Inflammatory macrophage treated with lipopolysaccharide for 4 hours (primary cell): ENCODE data around the gene B9D1.

Experiments
- DNase-seq: peaks from one replicate; pipeline ENCODE4 v3.0.0-alpha.2; 2020

The B9D1 gene

DNA sequence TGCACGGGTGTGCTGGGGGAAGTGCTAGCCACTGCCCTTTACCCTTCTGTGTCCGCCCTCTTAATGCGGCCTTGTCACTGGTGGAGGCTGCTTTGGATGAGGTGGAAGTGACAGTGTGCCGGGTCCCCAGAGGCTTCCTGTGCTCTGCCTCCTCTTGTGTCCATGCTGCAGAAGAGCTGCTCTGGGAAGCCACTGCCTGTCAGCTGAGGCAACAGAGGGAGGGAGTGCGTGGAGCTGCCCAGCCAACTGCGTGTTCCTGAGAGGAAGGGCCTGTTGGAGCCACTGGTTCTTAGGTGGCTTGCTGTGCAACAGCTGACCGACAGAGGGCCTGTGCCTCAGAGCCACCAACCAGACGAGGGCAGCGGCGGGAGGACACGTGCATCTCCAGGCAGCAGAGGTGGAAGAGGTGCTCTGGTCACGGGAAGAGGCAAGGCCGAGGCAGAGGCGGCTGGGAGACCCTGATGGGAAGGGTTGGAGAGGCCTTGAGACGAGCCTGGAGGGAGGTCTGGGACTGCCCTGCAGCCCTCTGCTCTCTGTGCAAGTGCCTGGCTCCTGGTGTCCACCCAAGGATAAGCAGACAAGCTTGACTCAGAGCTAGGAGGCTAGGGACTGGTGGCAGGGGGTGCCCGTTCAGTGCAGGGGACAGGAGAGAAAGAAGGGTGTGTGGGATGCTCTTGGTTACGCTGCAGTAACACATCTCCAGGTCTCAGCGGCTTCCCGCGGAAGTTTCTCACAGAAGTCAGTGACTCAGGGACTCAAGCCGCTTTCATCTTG lies 25.4 kb downstream of the B9D1 start:
- no peak for DNase-seq

DNA sequence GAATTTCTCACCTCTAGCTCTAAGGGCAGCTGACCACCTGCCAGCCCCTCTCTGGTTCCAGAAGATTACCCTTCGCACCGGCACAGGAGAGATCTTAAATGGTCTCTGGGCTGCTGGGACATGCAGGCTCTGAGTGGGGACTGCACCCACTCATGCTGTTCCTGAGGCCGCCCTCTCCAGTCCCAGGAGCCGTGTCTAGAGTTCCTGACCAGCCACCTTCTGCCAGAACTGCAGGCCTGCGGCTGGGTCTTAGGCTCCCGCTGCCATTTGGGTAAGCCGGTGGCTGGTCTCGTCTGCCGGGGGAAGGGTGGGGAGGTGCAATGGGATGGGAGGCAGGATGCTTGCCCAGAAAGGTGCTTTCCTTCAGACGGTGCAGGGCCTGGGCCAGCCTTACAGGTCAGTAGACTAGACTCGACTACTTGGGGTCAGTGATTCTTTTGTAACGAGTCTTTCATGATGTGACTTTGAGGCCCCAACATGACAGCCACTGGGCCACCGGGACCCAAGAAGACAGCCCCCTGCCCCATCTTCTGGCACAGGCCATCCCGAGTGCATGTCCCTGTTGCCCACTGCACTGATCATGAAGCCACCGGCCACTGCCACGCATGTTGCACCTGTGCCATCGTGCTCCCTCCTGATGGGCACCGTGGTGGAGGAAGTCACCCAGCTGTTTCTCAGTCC lies 26.4 kb downstream of the B9D1 start:
- no peak for DNase-seq

DNA sequence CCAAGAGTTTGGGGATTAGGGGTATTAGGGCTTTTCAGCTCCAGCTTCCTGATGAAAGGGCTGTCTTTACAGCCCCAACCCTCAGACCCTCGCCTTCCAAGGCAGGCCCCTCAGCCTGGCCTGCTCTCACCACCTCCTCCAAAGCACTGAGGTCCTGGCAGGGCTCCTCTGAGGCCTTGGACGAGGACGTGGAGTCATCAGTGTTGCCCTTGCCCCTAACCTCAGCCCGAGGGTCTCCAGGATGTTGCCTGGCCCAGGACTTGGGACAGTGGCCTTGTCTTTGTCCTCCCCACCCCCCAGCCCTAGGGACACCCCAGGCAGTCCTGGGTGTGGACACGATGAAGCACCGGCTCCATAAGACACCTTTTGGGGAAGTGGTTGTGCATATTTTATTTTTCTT lies 28.2 kb downstream of the B9D1 start:
- no peak for DNase-seq

DNA sequence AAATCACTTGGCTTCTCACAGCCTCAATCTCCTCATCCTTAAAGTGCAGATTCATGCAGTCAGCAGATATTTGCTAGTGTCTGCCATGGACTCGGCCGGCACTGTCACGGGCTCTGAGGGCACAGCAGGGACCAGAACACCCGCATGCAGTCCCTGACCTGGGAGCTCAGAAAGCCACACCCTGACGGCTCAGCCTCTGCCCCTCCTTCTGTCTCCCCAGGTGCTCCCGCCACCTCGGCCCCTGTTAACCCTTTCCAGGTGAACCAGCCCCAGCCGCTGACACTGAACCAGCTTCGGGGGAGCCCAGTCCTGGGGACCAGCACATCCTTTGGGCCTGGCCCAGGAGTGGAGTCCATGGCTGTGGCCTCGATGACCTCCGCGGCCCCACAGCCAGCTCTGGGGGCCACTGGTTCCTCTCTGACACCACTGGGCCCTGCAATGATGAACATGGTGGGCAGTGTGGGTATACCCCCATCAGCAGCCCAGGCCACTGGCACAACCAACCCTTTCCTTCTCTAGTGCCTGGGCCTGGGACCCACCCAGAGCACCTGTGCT lies 28.7 kb downstream of the B9D1 start:
- DNase-seq = no peak

DNA sequence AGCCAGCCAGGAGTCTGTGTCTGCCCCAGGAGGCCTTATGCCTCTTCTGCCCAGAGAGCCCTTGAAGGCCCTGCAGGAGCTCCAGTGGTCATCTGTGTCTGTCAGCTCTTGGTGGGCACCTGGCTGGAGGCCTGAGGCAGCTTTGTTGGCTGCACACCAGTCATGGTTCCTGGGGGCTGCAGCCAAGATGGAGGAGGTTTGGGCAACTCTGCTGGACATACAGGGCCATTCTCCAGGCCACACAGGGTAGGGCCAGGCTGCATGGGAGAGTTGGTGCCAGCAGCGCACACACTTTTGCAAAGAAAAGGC lies 29.4 kb downstream of the B9D1 start:
- DNase-seq = no peak

DNA sequence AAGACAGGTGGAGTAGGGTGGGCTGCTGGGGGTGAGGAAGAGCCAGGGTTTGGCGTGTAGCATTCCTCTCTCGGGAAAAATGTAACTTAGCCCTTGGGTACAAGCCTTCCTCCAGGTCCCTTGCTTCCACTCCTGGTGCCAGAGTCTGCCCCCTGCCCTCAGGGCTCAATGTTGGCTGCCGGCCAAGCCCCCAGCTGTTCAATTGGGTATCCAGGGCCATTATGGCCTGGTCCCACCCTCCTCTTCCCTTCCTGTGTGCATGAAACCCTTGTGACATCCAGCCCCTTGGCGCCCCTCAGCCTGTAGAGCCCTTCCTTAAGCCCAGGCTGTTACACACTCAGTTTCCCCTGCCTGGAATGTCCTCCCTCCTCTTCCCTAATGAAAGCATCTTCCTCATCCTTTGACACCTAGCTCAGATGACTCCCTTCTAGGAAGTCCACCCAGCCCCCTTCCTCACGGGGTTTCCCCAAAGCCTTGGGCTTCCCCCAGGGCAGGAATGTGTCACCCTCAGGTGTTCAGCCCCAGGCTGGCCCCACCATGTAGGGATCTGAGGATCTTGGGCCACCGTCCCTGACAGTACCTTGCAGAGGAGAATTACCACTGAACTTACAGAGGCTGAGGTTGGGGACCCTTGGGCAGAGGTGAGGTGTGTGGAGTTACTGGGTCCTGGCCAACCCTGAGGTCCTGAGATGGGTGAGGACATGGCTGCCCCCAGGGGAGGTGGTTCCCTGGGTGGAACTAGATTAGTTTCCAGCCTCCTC lies 30.0 kb downstream of the B9D1 start:
- no peak for DNase-seq

DNA sequence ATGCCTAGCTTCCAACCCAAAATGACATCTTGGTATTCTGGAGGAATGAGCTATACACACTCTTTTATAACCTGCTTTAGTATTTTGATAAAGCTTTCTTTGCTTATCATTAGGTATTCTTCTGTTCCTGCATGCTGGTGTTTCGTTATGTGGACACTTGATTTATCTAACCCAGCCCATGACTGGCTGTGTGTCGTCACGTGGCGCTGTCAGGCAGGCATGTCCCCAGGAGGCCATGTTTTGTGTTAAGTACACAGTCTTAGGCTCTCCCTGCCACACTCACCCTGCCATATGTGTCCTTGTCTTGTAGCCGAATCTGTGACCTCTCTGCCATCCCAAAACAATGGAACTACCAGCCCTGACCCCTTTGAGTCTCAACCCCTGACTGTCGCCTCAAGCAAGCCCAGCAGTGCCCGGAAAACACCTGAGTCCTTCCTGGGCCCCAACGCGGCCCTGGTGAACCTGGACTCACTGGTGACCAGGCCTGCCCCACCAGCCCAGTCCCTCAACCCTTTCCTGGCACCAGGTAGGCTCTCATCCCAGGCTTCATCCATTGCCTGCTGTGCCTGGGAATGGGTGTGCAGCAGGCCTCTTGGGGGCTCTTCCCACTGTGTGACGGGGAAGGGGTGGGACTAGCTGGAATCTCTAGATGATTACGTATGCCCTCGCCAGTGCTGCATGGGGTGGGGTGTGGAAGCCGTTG lies 30.8 kb downstream of the B9D1 start:
- DNase-seq = no peak

DNA sequence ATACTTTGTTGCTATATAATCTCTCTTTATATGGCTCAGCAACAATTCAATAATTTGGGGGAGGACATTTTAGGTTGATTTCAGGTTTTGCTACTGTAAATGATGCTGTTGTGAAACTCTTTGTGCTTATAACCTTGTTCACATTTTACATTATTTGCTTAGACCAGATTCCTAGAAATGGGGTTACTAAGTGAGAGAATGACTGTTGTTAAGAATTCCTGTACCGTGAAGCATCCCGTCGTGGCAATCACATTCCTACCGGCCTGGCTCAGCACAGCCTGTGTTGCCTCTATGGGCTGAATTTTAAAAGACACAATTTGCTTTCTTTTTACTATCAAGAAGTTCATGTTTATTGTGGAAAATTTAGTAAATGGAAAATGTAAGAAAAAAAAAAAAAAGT lies 31.4 kb downstream of the B9D1 start:
- DNase-seq = no peak

DNA sequence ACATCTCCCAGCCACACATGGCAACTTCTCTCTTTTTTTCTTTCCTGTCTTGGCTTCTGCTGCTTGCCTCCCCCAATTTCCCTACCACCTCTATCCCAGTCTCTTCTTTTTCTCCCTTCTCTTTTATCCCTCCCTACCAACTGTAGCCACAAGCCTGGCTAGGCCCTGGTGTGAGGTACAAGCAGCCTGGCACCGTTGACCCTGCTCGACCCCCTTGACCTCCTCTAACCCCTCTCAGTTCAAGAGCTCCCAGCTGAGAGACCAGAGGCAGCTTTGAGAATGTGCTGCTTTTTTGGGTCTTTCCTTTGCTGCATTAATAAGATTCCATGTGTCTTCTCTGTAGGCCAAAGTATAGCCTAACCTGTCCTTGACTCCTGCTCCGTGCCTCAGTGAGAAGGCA lies 32.3 kb downstream of the B9D1 start:
- no peak for DNase-seq

DNA sequence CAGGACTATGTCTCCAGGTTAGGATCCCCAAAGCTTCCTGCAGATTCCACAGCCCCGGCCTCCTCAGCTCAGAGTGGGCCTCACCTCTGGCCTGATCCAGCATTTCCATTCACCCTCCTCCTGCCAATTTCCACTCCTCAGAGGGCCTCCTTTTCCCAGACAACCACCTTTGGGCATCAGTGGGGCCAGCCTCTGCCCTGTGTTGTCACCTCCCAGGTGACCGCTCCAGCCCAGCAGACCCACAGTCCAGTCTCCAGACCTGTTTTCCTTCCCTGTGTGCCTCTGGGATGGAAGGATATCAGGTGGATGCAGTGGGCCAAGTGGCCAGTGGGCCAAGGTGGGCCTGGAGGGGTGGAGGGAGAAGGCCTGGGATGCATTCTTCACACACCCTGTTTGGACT lies 32.7 kb downstream of the B9D1 start:
- DNase-seq = no peak

DNA sequence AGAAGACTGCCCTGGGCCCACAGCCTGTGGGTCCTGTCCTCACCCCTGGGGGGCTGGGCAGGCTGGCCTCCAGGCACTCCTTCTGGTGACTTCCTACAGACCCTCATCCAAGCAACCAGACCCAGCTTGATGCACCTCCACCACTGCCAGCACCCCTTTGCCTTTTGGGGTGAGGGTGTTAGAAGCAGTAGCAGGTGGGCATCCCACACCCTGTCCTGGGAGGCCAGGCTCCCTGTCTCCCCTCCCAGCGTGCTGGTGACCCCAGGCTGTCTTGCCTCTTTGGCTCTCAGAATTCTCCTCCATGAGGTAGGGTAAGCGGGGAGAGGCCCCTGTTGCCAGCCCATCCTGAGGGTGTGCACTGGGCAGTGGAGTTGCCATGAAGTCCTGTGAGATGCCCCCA lies 33.4 kb downstream of the B9D1 start:
- DNase-seq = no peak

DNA sequence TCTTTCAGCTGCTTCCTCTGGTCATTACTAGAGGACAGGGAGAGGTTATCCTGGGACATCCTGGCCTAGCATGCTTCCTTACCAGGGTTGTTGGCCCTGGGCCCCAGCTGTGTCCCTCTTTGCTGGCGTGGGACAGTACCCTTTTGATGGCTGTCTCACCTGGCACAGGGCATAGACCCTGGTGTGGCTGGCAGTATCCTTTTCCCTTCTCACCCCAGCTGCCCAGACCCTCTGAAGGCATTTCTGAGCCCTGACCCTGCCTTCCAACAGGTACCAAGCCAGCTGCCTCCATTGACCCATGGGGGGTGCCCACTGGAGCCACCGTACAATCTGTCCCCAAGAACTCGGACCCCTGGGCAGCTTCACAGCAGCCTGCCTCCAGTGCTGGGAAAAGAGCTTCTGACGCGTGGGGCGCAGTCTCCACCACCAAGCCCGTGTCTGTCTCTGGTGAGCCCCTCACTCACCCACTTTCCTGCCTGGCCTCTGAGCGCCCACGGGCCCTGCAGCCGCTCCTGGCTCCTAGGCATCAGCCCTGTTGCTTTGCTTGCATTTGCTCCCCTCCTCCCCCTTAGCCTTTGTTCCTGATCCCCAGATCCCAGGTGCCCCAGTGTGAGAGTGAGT lies 34.0 kb downstream of the B9D1 start:
- no peak for DNase-seq

DNA sequence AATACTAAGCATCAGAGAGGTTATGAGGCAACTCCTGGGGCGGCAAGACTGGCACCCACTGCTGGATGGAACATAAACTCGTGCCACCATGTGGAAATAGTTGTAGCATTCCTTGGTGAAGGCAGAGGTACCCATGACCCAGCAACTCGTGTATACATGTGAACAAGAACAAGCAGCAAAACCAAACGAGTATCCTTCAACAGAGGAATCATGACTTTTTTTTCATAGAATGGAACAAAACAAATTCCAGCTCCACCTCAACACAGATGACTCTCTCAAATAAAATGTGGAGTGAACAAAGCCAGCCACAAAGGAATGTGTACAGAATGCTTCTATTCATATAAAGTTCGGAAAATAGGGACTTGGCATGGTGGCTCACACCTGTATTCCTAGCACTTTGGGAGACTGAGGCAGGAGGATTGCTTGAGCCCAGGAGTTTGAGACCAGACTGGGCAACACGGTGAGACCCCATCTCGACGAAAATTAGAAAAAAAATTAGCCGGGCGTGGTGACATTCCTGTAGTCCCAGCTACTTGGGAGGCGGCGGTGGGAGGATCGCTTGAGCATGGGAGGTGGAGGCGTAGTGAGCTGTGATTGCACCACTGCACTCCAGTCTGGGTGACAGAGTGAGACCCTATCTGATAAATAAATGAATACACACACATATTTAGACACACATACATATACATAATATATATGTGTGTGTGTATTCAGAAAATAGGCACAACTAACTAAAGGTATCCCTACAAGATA lies 35.3 kb downstream of the B9D1 start:
- DNase-seq = no peak

DNA sequence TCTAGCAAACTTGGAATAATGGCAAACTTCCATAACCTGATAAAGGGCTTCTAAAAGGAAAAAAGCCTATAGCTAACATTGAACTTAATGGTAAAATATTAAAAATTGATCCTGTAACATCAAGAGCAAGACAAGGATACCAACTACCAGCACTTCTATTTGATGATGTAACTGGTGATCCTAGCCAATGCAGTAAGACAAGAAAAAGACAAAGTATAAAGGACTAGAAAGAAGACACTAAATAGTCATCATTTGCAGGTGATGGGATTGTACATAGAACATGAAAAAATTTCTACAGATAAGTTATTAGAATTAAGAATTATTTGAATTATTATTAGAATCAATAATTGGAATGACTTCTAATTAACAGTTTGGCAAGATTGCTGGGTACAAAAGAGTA lies 37.0 kb downstream of the B9D1 start:
- no peak for DNase-seq

DNA sequence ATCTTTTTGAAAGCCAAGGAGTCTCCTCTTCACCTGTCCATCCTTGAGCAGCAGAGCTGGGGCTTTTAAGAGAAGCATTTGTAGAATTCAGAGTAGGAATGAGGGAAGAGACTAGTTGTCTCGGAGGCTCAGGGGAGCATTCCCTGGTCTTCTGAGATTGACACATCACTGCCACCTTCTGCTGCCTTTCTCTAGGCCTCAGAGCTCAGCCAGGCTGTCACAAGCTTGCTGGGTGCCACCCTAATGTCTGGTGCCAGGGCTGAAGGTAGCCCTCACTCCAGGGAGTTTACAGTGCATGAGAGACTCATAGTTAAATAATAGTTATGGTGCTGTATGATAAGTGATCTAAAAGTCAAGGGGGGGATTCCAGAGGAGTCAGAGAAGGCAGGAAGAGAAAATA lies 39.7 kb downstream of the B9D1 start:
- no peak for DNase-seq

DNA sequence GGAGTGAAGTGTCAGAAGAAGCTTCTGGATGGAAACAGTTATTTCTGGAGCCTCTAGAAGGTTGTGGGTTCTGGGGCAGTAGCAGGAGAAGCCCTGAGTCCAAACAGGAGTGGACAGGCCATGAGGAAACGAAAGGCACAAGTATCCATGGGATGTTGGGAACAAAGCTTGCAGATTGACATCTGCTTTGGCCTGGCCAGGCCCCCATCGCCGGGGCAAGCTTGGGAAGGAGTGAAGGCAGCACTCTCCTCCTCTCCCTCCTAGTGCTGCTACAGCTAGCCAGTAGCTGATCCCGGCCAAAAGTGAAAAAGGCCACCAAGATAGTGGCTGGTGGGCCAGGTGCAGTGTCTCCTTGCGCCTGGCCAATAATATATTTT lies 40.4 kb downstream of the B9D1 start:
- no peak for DNase-seq

DNA sequence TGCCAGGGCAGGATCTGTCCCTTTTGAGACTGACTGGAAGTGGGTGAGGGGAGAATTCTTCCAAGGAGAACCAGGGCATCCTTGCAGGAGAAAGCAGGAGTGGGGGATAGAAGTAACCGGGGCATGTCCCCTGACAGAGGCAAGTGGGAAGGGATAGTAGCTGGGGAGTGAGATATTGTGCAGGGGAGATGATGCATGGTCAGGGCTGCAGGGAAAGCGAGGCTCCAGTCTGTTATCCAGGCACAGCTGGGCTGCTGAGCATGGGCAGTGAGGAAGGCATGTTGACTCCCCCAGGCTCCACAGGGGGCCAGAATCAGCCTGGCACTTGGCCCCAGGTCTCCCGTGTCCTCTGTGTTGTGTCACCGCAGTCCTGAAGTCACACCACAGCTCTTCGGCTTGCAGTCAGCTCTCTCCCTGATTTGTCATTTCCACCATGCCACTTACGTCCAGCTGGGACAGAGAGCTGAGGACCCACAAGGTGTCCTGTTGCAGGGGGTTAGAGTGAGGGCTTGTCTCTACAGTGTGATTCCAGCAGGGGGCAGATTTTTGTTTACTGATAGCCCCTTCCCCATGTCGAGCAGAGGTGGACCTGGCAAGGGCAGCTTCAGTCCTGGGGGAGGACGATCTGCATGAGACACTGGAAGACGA lies 40.9 kb downstream of the B9D1 start:
- no peak for DNase-seq

DNA sequence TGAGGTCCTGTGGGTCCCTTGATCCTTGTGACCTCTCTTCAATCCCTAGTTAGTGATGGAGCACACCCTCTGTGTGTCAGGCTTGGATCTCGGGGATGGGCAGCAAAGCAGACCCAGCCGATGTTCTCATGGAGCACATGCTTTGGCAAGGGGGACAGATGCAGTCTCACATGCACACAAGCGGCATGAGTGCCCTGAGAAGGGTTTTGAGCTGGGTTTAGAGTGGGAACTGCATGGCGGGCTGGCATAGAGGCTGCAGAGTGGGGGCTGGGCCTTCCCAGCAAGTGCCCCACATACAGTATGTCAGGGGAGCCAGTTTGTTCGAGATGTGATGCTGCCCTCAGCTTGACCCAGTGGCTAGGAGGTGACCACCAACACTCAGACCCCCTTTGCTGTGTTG lies 41.6 kb downstream of the B9D1 start:
- DNase-seq = no peak

DNA sequence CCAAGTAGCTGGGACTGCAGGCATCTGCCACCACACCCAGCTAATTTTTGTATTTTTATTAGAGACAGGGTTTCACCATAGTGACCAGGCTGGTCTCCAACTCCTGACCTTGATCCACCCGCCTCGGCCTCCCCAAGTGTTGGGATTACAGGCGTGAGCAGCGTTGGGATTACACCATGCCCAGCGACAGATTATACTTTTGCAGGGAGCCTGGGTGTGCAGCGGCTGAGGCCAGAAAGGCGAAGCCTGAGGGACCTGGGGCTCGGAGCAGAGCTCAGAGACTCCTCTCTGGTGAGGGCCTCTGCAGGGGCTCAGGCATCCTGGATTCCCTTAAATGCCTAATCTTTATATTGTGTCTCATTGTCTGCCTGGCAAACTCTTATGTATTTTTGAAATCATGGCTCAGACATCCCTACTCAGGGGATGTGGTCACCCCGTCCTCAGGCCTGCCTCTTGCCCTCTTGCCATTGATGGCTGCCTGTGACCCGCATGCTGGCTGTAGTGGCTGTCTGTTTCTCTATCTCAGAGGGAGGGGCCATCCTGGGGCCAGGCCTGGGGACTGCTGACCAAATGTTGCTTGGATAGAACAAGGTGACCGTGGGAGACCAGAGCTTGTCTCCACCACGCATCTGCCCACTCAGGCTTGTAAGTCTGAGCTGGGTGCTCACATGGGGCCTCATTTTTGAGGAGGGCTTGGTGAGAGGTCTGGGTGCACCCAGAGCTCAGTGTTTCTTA lies 42.6 kb downstream of the B9D1 start:
- no peak for DNase-seq

DNA sequence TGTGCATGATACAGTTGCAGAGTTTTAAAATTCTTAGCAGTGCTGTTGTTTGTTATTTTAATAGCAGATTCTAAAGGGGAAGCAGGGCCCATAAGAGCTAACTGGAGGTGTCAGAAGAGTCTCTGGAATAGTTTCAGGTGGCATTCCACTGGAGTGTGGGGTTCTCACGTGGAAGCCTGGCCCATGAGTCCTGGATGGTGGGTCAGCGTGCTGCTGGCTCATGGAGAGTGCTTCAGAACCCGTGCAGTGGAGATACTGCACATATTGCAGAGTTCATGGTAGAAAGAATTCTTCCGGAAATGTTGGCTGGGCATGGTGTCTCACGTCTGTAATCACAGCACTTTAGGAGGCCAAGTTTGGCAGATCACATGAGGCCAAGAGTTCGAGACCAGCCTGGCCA lies 43.9 kb downstream of the B9D1 start:
- DNase-seq = no peak
